ENCODE measurements around the gene ATP9B.
"Not testable (repeated sequence)": the region's sequence is repeated elsewhere in the genome, so short reads cannot be mapped to it uniquely, and the experiment has no call there.

Gene ATP9B

DNA sequence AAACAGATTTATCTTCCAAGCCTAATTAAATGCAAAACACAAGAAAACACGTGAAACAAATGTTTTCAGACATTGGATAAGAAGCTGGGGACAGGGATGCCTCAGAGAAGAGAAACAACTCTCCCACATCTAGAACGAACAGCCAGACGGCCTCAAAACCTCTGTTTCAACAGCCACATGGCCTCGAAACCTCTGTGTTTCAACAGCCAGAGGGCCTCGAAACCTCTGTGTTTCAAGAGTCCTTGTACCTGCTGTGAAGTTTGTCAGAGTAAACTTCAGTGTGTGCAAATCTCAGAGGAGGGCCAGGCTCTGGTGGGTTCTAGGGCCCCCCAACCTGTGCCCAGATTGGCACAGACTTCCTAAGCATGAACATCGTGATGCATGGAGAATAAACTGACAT lies 283.2 kb downstream of the ATP9B start:
- in situ Hi-C loops (cut with MboI; ENCODE audit: low sequenced_read_pairs), result no loop called here

- in situ Hi-C loops (cut with MboI; ENCODE audit: low sequenced_read_pairs), result no loop called here
Measured at GRCh38 chr18:79353267-79353666, 284.1 kb downstream of the ATP9B start.

GRCh38 chr18:79354350-79354749 lies 285.2 kb downstream of the ATP9B start:
- in situ Hi-C loops (cut with MboI; ENCODE audit: low sequenced_read_pairs), result no loop called here

DNA sequence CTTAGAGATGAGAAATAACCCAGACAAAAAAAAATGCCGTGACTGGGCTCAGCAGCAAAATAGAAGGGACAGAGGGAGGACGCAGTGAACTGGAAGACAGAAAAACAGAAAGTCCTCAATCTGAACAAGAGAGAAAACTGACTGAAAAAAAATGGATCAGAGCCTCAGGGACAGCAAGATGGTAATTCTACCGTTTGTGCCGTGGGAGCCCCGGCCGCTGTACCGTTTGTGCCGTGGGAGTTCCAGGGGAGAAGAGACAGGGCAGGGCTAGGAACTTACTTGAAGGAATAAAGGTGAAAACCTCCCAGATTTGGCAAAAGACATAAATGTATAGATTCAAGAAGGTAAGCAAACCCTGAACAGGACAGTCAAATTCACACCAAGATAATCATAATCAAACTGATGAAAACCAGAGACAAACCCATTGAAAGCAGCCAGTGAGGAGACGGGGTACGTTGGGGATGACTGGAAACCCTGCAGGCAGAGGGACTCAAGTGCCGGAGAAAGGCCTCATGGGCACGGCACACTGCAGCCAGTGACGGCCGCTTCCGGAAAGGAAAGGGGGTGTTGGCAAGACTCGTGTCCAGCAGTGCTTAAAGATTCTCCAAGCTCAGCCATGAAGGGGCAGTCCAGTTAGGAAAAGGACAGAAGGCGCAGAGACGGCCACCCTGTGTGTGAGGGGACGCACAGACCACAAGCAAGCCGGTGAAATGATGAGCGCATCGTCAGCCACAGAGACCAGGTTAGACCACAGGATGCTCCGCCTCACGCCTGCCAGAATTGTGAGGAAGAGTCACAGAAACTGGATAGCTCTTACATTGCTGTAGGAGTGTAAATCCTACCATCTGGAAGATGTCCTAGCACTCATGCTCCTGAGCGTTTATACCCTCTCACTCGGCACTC lies 286.5 kb downstream of the ATP9B start:
- in situ Hi-C loops (cut with MboI; ENCODE audit: low sequenced_read_pairs), result no loop called here

- in situ Hi-C loops (cut with MboI; ENCODE audit: low sequenced_read_pairs), result no loop called here
Measured at GRCh38 chr18:79356435-79356834, 287.2 kb downstream of the ATP9B start.

- in situ Hi-C loops (cut with MboI; ENCODE audit: low sequenced_read_pairs), result no loop called here
Measured at GRCh38 chr18:79360933-79361332, 291.7 kb downstream of the ATP9B start.

DNA sequence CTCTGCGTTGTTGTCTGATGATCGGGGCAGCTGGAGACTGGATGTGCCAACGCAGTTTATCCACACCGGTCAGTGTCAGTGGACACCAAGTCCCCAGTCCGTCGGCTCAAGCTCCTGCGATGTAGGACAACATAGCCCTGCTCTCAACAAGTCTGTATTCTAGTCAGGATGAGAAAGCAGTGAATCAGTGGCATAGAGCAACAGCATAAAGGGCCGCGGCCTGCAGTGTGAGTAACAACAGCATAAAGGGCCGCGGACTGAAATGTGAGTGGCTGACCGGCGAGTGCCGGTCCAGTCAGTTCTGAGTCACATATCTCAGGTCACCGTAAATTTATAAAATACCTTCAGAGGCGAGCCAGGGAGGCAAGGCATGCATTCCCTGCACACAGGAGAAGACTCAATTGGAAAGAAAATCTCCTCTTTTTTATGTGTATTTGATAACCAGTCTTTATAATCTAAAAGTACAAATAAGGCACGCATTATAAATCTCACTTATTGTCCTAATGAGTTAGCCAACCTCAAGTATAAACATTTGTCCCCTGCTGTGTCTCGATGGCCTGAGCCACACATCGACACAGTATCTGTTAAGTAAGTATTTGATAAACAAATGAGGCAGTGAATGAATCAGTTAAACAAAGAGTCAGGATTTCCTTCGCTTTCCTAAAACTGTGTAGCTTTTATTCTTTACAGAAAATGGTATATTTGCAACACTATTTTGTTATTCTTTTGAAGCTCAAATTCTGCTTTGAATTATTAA lies 292.8 kb downstream of the ATP9B start:
- in situ Hi-C loops (cut with MboI; ENCODE audit: low sequenced_read_pairs), result no loop called here

- in situ Hi-C loops (cut with MboI; ENCODE audit: low sequenced_read_pairs), result no loop called here
Measured at GRCh38 chr18:79365701-79366100, 296.5 kb downstream of the ATP9B start.

GRCh38 chr18:79366177-79367094 lies 297.2 kb downstream of the ATP9B start:
- in situ Hi-C loops (cut with MboI; ENCODE audit: low sequenced_read_pairs), result no loop called here

- in situ Hi-C loops (cut with MboI; ENCODE audit: low sequenced_read_pairs), result no loop called here
Measured at GRCh38 chr18:79367480-79367879, 298.3 kb downstream of the ATP9B start.

GRCh38 chr18:79367989-79368388 lies 298.8 kb downstream of the ATP9B start:
- in situ Hi-C loops (cut with MboI; ENCODE audit: low sequenced_read_pairs), result no loop called here

DNA sequence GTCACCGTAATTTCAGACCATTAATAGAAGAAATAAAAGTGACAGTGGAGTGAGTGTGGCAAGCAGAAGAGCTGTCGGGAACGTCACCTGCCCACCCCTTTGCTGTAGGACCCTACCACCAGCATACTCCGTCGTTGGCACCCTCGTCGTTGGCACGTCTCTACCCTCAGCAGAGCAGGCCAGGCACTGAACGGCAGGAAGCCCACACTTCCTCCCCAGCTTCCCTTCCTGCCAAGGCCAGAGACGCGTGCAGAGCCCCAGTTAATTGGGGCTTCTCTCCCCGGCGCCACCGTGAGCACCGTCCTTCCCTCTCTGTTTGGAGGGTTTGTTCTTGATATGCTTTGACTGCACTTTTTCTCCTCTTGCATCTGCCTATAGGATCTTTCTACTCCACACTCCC lies 299.5 kb downstream of the ATP9B start:
- in situ Hi-C loops (cut with MboI; ENCODE audit: low sequenced_read_pairs), result no loop called here

DNA sequence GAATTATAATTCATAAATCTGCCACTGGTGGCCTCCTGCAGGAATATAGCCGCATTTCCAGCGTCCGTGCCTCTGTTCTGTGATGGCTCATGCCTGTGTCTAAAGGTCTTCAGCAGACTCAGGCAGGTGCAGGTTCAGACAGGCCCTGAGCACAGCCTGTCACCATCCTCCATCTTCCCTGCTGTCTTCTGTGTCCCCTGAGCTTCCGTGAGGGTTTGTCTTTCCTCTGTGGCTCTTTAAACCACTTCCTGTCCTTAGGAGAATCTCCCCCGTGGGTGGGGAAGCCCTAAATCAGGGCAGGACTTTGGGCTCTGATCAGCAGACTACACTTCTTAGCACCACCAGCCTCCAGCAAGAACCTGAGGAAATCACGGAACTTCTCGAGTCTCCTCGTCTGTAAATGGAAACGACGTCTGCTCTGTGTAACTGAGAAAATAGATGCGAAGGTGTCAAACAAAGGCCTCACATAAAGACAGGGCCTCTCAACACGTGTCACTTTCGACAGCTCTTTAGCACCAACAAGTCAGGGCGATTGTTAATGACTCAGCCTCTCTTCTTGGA lies 302.4 kb downstream of the ATP9B start:
- in situ Hi-C loops (cut with MboI; ENCODE audit: low sequenced_read_pairs), result no loop called here

DNA sequence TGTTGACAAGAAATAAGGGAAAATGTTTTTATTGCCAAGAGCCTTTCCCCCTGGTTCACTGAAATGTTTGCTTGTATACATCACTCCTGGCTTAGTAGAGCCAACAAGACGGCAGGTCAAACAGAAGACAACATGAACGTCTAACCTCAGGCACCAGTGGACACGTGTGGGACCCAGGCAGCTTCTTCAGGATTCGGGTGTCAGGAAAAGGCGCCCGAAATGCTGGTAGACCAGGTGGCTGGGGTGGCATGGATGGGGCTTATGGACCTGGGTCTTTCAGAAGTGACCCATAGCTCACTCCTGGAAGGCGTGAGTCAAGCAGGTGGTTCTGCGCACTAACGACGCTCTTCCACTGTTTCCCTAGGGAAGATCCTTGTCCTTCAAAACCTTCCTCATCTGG lies 303.3 kb downstream of the ATP9B start:
- in situ Hi-C loops (cut with MboI; ENCODE audit: low sequenced_read_pairs), result no loop called here

DNA sequence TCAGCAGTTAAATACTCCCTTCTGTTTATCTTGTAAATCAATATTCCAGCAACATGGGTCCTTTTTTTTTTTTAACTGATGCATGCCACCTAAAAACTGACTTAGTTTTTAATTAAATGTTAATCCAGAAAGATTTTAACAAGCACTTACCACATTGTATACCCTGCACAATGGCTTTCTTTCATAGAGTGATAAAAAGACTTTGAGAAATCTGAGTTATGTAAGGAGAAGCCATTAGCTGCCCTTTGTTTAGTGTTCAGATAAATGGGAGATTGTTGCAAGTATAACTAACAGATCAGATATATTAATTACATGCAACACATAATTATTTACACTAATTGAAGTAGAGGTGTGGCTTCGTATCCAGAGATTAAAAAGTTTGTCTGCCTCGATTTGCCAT lies 303.8 kb downstream of the ATP9B start:
- in situ Hi-C loops (cut with MboI; ENCODE audit: low sequenced_read_pairs), result no loop called here

GRCh38 chr18:79373736-79374135 lies 304.5 kb downstream of the ATP9B start:
- in situ Hi-C loops (cut with MboI; ENCODE audit: low sequenced_read_pairs), result no loop called here

DNA sequence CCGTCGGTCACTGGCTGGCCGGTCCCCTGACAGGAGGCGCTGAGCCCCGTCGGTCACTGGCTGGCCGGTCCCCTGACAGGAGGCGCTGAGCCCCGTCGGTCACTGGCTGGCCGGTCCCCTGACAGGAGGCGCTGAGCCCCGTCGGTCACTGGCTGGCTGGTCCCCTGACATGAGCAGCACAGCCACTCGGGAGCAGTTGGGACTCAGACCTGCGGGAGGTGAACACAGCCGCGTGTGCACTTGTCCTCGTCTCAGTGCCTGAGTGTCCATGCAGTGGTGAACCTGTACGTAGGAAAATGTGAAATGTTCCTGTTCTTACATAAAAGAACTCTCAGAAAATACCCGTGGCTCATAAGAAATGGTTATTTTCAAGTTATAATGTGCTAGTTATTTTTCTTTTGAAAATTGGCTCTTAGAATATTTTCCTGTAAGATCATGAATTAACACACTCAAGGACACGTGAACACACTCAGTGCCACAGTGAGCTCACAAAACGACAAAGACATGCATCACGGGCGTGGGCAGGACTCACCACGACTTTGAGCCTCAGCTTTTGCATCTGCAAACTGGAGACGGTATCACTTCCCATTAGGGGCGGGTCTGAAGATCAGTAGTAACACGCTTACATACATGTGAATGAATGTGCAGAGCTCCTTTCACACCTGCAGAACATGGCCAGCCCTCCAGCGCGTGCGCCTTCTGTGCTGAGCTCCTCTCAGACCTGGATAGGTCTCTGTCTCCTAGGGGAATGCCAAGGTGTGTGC lies 305.4 kb downstream of the ATP9B start:
- in situ Hi-C loops (cut with MboI; ENCODE audit: low sequenced_read_pairs), result no loop called here

DNA sequence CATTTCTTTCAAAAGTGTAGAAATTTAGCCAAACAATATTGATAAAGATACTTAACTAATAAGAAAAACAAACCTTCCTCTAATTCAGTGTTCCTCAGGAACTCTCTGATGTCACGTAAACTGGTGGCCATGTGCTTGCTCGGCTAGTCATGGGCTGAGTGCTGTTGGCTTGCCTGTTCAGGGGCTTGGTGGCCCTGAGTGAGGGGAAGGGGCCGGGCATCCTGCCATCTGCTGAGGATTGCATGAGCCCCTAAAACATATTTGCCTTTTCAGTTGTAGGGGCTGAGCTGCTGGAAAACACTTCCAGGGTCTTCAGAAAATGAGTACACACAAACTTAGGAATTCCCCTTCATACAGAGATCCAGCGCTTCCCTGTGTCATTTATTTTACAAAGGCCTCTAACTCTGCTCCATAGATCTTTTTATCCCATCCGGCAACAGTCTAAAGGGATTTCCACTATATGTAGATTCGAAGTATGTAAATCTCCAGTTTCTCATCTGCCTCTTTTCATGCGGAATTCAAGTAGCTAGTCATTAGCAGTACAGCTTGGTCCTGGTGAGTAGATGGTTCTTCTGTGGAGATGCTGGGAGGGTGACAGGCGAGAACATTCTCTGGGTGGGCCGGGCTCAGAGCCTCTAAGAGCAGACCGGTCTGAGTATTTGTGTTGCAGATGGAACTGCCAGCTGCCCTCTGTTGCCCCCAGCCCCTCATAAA lies 306.4 kb downstream of the ATP9B start:
- in situ Hi-C loops (cut with MboI; ENCODE audit: low sequenced_read_pairs), result no loop called here

DNA sequence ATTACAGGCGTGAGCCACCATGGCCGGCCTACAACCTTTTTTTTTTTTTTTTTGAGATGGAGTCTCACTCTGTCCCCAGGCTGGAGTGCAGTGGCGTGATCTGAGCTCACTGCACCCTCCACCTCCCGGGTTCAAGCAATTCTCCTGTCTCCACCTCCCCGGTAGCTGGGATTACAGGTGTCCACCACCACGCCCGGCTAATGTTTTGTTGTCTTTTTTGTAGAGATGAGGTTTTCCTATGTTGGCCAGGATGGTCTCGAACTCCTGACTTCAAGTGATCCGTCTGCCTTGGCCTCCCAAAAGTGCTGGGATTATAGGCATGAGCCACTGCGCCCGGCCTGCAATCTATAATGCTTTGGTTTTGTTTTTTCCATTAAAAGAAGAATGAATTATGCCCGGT lies 307.5 kb downstream of the ATP9B start:
- in situ Hi-C loops (cut with MboI; ENCODE audit: low sequenced_read_pairs), result not testable (repeated sequence)

All from hTERT RPE-1 (cell line).